ENCODE measurements around the gene CD7. TPM values are rescaled to one million over a fixed set of nuclear protein-coding genes. Genes with fewer than 3 reads are reported as not detected.

CD7 gene
- polyA plus RNA-seq, 3 donors, result 0.38 to 3.6 (median 0.42) TPM

DNA sequence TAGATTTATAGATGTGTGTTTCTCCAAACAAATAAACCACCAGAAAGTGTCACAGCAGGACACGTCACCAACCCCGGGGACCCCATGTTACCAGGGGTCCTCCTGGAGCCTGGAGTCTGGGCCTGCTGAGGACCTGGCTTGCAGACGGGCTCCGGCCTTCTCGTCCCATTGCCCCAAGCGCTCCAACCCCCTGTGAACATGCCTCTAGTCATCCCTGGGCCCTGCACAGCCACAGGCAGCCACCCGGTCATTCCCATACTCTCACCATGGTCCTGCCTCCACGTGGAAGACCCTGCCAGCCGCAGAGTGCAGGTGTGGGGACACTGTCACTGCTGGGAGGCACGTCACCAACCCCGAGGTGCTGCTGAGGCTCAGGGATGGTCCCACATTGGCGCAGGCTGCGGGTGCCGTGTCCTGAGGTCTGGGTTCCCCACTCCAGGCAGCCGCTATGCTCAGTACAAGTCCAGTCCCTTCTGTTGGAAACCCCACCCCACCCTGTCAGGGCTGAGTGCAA is 11.6 kb upstream of the CD7 start:
- DNase-seq, result no peak
- Histone ChIP-seq H3K4me1 (ENCODE audit: control insufficient read depth in 1 of 2, insufficient read depth in 2 of 2, low read length in 2 of 2) (peaks cover 15 to 40% of the 10 kb centered on the region in 2 donors), H3K27me3 (ENCODE audit: control insufficient read depth in 2 of 2, insufficient read depth in 2 of 2, low read length in 2 of 2) (no peaks in the 10 kb centered on the region), H3K36me3 (replicated peaks in 1 of 2; ENCODE audit: control insufficient read depth in 1 of 2, insufficient read depth in 2 of 2, low read length in 2 of 2) (peaks cover 11 to 42% of the 10 kb centered on the region in 2 donors), H4K20me1 (ENCODE audit: insufficient read depth, low read length) (peaks cover 88% of the 10 kb centered on the region), H3K4me2 (replicated peaks; ENCODE audit: extremely low read depth, low read length, poor library complexity, severe bottlenecking) (no peak overlapping the region), H3K9ac (ENCODE audit: insufficient read depth, low read length, poor library complexity, severe bottlenecking) (no peak overlapping the region), H3K27ac (ENCODE audit: low read depth in 1 of 2, low read length in 2 of 2) (no peak overlapping the region), H3K4me3 (replicated peaks in 1 of 3; ENCODE audit: low read depth in 2 of 3, low read length in 3 of 3) (no peak overlapping the region), H2AFZ (ENCODE audit: insufficient read depth, low read depth, low read length, poor library complexity, severe bottlenecking) (no peak overlapping the region), H3K9me3 (replicated peaks in 1 of 2; ENCODE audit: control insufficient read depth in 1 of 2, insufficient read depth in 1 of 2, low read length in 2 of 2) (no peaks in the 10 kb centered on the region), H3K79me2 (ENCODE audit: insufficient read depth, low read length) (peaks cover 29% of the 10 kb centered on the region)
- intact Hi-C loops (cut with micrococcal nuclease), result loop anchor here in 1 of 2 donors (10.0 kb wide), 1 partner anchor 304 kb away; the partner anchor contains the start of genes CENPX and LRRC45
- WGBS (ENCODE audit: insufficient coverage), result 84% methylated on average over 7 of the region's 15 CpGs
- peaks cover 0 to 2% (median 0%) of the 10 kb centered on the region in 7 donors for H3K9me3 Mint-ChIP-seq
- H3K4me1 Mint-ChIP-seq, result peaks cover 23% of the 10 kb centered on the region
- no peak overlapping the region for H3K4me3 Mint-ChIP-seq
- TF ChIP-seq, protein P1, sequence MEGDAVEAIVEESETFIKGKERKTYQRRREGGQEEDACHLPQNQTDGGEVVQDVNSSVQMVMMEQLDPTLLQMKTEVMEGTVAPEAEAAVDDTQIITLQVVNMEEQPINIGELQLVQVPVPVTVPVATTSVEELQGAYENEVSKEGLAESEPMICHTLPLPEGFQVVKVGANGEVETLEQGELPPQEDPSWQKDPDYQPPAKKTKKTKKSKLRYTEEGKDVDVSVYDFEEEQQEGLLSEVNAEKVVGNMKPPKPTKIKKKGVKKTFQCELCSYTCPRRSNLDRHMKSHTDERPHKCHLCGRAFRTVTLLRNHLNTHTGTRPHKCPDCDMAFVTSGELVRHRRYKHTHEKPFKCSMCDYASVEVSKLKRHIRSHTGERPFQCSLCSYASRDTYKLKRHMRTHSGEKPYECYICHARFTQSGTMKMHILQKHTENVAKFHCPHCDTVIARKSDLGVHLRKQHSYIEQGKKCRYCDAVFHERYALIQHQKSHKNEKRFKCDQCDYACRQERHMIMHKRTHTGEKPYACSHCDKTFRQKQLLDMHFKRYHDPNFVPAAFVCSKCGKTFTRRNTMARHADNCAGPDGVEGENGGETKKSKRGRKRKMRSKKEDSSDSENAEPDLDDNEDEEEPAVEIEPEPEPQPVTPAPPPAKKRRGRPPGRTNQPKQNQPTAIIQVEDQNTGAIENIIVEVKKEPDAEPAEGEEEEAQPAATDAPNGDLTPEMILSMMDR (IDR thresholded peaks at IDR 0.05), result no peak
- H3K27ac Mint-ChIP-seq, result no peak overlapping the region
- peaks cover 30 to 40% of the 10 kb centered on the region in 2 donors for H3K36me3 Mint-ChIP-seq
- peaks cover 18 to 36% (median 19%) of the 10 kb centered on the region in 3 donors for H3K27me3 Mint-ChIP-seq (ENCODE audit: low read depth in 3 of 3)

GRCh38 chr17:82328141-82328993 is 11.0 kb upstream of the CD7 start:
- DNase-seq, result no peak
- H3K27ac Mint-ChIP-seq, result no peak overlapping the region
- WGBS (ENCODE audit: insufficient coverage), result 90% methylated on average over 19 of the region's 28 CpGs
- no peak overlapping the region for H3K27ac ChIP-seq (ENCODE audit: low read depth in 1 of 2, low read length in 2 of 2)
- peaks cover 11 to 42% of the 10 kb centered on the region in 2 donors for H3K36me3 ChIP-seq (replicated peaks in 1 of 2; ENCODE audit: control insufficient read depth in 1 of 2, insufficient read depth in 2 of 2, low read length in 2 of 2)
- H3K9me3 Mint-ChIP-seq, result peaks cover 0 to 2% (median 0%) of the 10 kb centered on the region in 7 donors
- H3K27me3 ChIP-seq (ENCODE audit: control insufficient read depth in 2 of 2, insufficient read depth in 2 of 2, low read length in 2 of 2), result no peaks in the 10 kb centered on the region
- H3K4me1 Mint-ChIP-seq, result peaks cover 21% of the 10 kb centered on the region
- TF ChIP-seq, protein P1 (IDR thresholded peaks at IDR 0.05), result no peak
- H3K36me3 Mint-ChIP-seq, result peaks cover 34 to 46% of the 10 kb centered on the region in 2 donors
- H3K4me1 ChIP-seq (ENCODE audit: control insufficient read depth in 1 of 2, insufficient read depth in 2 of 2, low read length in 2 of 2), result peaks cover 14 to 34% of the 10 kb centered on the region in 2 donors
- no peak overlapping the region for H3K4me3 ChIP-seq (replicated peaks in 1 of 3; ENCODE audit: low read depth in 2 of 3, low read length in 3 of 3)
- peaks cover 29% of the 10 kb centered on the region for H3K79me2 ChIP-seq (ENCODE audit: insufficient read depth, low read length)
- intact Hi-C loops (cut with micrococcal nuclease), result loop anchor here in 1 of 2 donors (10.0 kb wide), 1 partner anchor 304 kb away; the partner anchor contains the start of genes CENPX and LRRC45
- H3K27me3 Mint-ChIP-seq (ENCODE audit: low read depth in 3 of 3), result peaks cover 17 to 33% (median 20%) of the 10 kb centered on the region in 3 donors
- no peak overlapping the region for H3K4me3 Mint-ChIP-seq
- H2AFZ ChIP-seq (ENCODE audit: insufficient read depth, low read depth, low read length, poor library complexity, severe bottlenecking), result no peak overlapping the region
- no peak overlapping the region for H3K4me2 ChIP-seq (replicated peaks; ENCODE audit: extremely low read depth, low read length, poor library complexity, severe bottlenecking)
- H4K20me1 ChIP-seq (ENCODE audit: insufficient read depth, low read length), result peaks cover 95% of the 10 kb centered on the region
- no peaks in the 10 kb centered on the region for H3K9me3 ChIP-seq (replicated peaks in 1 of 2; ENCODE audit: control insufficient read depth in 1 of 2, insufficient read depth in 1 of 2, low read length in 2 of 2)
- no peak overlapping the region for H3K9ac ChIP-seq (ENCODE audit: insufficient read depth, low read length, poor library complexity, severe bottlenecking)

Data from CD14-positive monocyte (primary cell).